H9 (cell line): Measurements from ENCODE around the gene DUS2. TPM values are rescaled to one million over a fixed set of nuclear protein-coding genes. Genes with fewer than 3 reads are reported as not detected.

ENCODE experiments used
- DNase-seq: peaks from one replicate; pipeline ENCODE4 v3.0.0-alpha.2; 2017
- H2AFZ ChIP-seq: one replicate; pipeline ENCODE4 v1.6.1; 2013; ENCODE audit warnings: mild to moderate bottlenecking, low read length, control low read depth, moderate library complexity
- H2AK5ac ChIP-seq: 2 replicates; pipeline ENCODE4 v1.6.1; 2013; ENCODE audit warnings: low read length, control low read depth, mixed read lengths; ENCODE audit not compliant: insufficient read length
- H2BK120ac ChIP-seq: one replicate; pipeline ENCODE4 v1.6.1; 2013; ENCODE audit warnings: low read depth, mild to moderate bottlenecking, low read length, control low read depth, inconsistent platforms; ENCODE audit not compliant: poor library complexity, severe bottlenecking
- H2BK12ac ChIP-seq: 2 replicates; pipeline ENCODE4 v1.6.1; 2013; ENCODE audit warnings: low read length, control low read depth, mixed read lengths, low read depth; ENCODE audit not compliant: insufficient read length
- H2BK15ac ChIP-seq: 2 replicates; pipeline ENCODE4 v1.6.1; 2013; ENCODE audit warnings: low read depth, low read length, control low read depth
- H2BK20ac ChIP-seq: one replicate; pipeline ENCODE4 v1.6.1; 2013; ENCODE audit warnings: low read depth, mild to moderate bottlenecking, low read length, control low read depth, inconsistent platforms; ENCODE audit not compliant: poor library complexity, severe bottlenecking
- H2BK5ac ChIP-seq: 2 replicates; pipeline ENCODE4 v1.6.1; 2013; ENCODE audit warnings: low read length, control low read depth, mixed read lengths; ENCODE audit not compliant: insufficient read length
- H3K14ac ChIP-seq: 2 replicates; pipeline ENCODE4 v1.6.1; 2013; ENCODE audit warnings: low read length, control low read depth; ENCODE audit not compliant: insufficient read depth
- H3K18ac ChIP-seq: 2 replicates; pipeline ENCODE4 v1.6.1; 2013; ENCODE audit warnings: low read depth, mild to moderate bottlenecking, mixed read lengths, low read length, control low read depth; ENCODE audit not compliant: insufficient read length
- H3K23ac ChIP-seq: 2 replicates; pipeline ENCODE4 v1.6.1; 2013; ENCODE audit warnings: low read length, control low read depth, mixed read lengths, low read depth; ENCODE audit not compliant: insufficient read length
- H3K23me2 ChIP-seq: 2 replicates; pipeline ENCODE4 v1.6.1; 2013; ENCODE audit warnings: low read depth, mild to moderate bottlenecking, mixed read lengths, low read length, control low read depth; ENCODE audit not compliant: insufficient read length, poor library complexity, severe bottlenecking
- H3K27ac ChIP-seq: 2 replicates; pipeline ENCODE4 v1.5.1; 2013; ENCODE audit warnings: low read length, control low read depth, mixed read lengths, low read depth; ENCODE audit not compliant: insufficient read length
- H3K27me3 ChIP-seq: 2 replicates; pipeline ENCODE4 v1.6.1; 2013; ENCODE audit warnings: low read length, control low read depth, inconsistent platforms; ENCODE audit not compliant: insufficient read depth
- H3K4ac ChIP-seq: 2 replicates; pipeline ENCODE4 v1.6.1; 2013; ENCODE audit warnings: low read depth, mild to moderate bottlenecking, control low read depth, inconsistent platforms, low read length, moderate library complexity
- H3K4me1 ChIP-seq: 2 replicates; pipeline ENCODE4 v1.6.1; 2013; ENCODE audit warnings: low read length, control low read depth, inconsistent platforms; ENCODE audit not compliant: insufficient read depth
- H3K4me2 ChIP-seq: 2 replicates; pipeline ENCODE4 v1.6.1; 2013; ENCODE audit warnings: low read length, control low read depth, mixed read lengths; ENCODE audit not compliant: insufficient read length, insufficient read depth
- H3K56ac ChIP-seq: 2 replicates; pipeline ENCODE4 v1.6.1; 2013; ENCODE audit warnings: low read depth, mild to moderate bottlenecking, mixed read lengths, low read length, control low read depth; ENCODE audit not compliant: insufficient read length
- H3K79me1 ChIP-seq: 2 replicates; pipeline ENCODE4 v1.6.1; 2013; ENCODE audit warnings: low read depth, mild to moderate bottlenecking, moderate library complexity, low read length, control low read depth, inconsistent platforms; ENCODE audit not compliant: insufficient read depth, poor library complexity, severe bottlenecking
- H3K79me2 ChIP-seq: 2 replicates; pipeline ENCODE4 v1.6.1; 2013; ENCODE audit warnings: low read length, control low read depth, inconsistent platforms; ENCODE audit not compliant: insufficient read depth
- H3K9ac ChIP-seq: 2 replicates; pipeline ENCODE4 v1.6.1; 2013; ENCODE audit warnings: low read length, control low read depth, mixed read lengths; ENCODE audit not compliant: insufficient read length; ENCODE audit errors: extremely low read depth
- H3K9me3 ChIP-seq: one replicate; pipeline ENCODE4 v1.6.1; 2013; ENCODE audit warnings: low read depth, low read length, inconsistent platforms; ENCODE audit not compliant: control insufficient read depth
- H3T11ph ChIP-seq: one replicate; pipeline ENCODE4 v1.6.1; 2013; ENCODE audit warnings: mild to moderate bottlenecking, low read length, control low read depth, inconsistent platforms
- H4K20me1 ChIP-seq: one replicate; pipeline ENCODE4 v1.6.1; 2013; ENCODE audit not compliant: control insufficient read depth, insufficient read length, insufficient read depth
- H4K5ac ChIP-seq: 2 replicates; pipeline ENCODE4 v1.6.1; 2013; ENCODE audit warnings: low read depth, mild to moderate bottlenecking, mixed read lengths, low read length, control low read depth; ENCODE audit not compliant: insufficient read length
- H4K8ac ChIP-seq: replicated peaks from 2 replicates; pipeline ENCODE4 v1.6.1; 2013; ENCODE audit warnings: low read length, control low read depth, mixed read lengths, low read depth; ENCODE audit not compliant: insufficient read length
- H4K91ac ChIP-seq: 2 replicates; pipeline ENCODE4 v1.6.1; 2013; ENCODE audit warnings: low read depth, mild to moderate bottlenecking, moderate library complexity, mixed read lengths, low read length, control low read depth; ENCODE audit not compliant: insufficient read length
- H3K27ac Mint-ChIP-seq, 3 experiments: 2 replicates in 2 of 3; 3 replicates in 1 of 3; pipeline ENCODE4 v1.8.0; 2020 to 2021; ENCODE audit warnings: mixed read lengths in 3 of 3, mild to moderate bottlenecking in 1 of 3, moderate library complexity in 1 of 3
- H3K27me3 Mint-ChIP-seq: 2 replicates; pipeline ENCODE4 v1.8.0; 2021; ENCODE audit warnings: low read depth, mild to moderate bottlenecking, moderate library complexity, mixed read lengths
- H3K36me3 Mint-ChIP-seq, 3 experiments: 2 replicates in 2 of 3; 3 replicates in 1 of 3; pipeline ENCODE4 v1.8.0; 2020 to 2021; ENCODE audit warnings: low read depth in 3 of 3, mixed read lengths in 3 of 3; ENCODE audit not compliant: insufficient read depth in 1 of 3
- H3K4me1 Mint-ChIP-seq, 2 experiments: 2 replicates each; pipeline ENCODE4 v1.8.0; 2020; ENCODE audit warnings: mixed read lengths in 2 of 2
- H3K4me3 Mint-ChIP-seq, 2 experiments: 2 replicates in 1 of 2; 3 replicates in 1 of 2; pipeline ENCODE4 v1.8.0; 2020 to 2021; ENCODE audit warnings: mild to moderate bottlenecking in 2 of 2, mixed read lengths in 2 of 2, moderate library complexity in 1 of 2
- H3K9me3 Mint-ChIP-seq, 2 experiments: 2 replicates in 1 of 2; 3 replicates in 1 of 2; pipeline ENCODE4 v1.8.0; 2020; ENCODE audit warnings: mild to moderate bottlenecking in 2 of 2, mixed read lengths in 2 of 2, moderate library complexity in 1 of 2
- whole genome bisulfite sequencing: extraction: QIAGEN DNeasy Blood & Tissue Kit; methylation state at CpG from one replicate; pipeline ENCODE4 v1.1.7; 2013; ENCODE audit warnings: missing lambda C conversion rate, low lambda C conversion rate, mixed read lengths; ENCODE audit not compliant: insufficient read length; ENCODE audit errors: extremely low coverage; 5-methylcytosine and 5-hydroxymethylcytosine counted together
- total RNA-seq: library from RNA; stranded (reverse); gene quantifications from 2 replicates; pipeline ENCODE4 v1.2.1, GENCODE V29; 2021
- TF ChIP-seq, protein P1 (sequence below): fragments of 200-600 bp; sonication (generic); conservative IDR thresholded peaks from 3 replicates; pipeline ENCODE4 v1.8.0; 2021; ENCODE audit warnings: antibody characterized with exemption, mild to moderate bottlenecking

The DUS2 gene
- total RNA-seq, 1 experiment from 2014 or later = 28.5 TPM

DNA sequence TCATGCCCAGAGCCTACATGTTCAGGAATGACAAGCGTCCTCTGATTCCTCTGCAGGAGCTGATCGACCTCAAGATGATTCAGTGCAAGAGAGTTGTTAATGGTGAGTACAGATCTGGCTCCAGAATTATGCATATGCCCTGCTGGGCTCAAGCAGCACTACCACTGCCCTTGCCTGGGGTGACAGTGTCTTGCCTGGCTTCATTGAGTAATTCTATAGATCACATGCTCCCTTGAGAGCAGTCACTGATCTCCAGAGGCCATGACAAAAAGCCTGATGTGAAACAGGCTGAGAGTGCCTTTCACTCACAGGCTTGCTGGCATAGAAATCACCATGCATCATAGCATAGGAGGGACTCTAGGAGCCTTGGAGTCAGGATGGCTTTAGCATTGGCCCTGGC lies 26.4 kb downstream of the DUS2 start:
- no peaks in the 10 kb centered on the region for H3K27me3 Mint-ChIP-seq
- H3K27ac Mint-ChIP-seq = no peak overlapping the region
- Histone ChIP-seq H3K9ac (no peak overlapping the region), H4K5ac (no peak overlapping the region), H2BK20ac (no peak overlapping the region), H3K4me2 (no peak overlapping the region), H4K8ac (no peak overlapping the region), H3K14ac (no peak overlapping the region), H4K91ac (no peak overlapping the region), H3K4ac (no peak overlapping the region), H3K27me3 (no peaks in the 10 kb centered on the region), H3K27ac (no peak overlapping the region), H3K23ac (no peak overlapping the region), H3K23me2 (no peaks in the 10 kb centered on the region), H3T11ph (no peak overlapping the region), H3K79me2 (no peaks in the 10 kb centered on the region), H2BK12ac (no peak overlapping the region), H4K20me1 (no peaks in the 10 kb centered on the region), H2AK5ac (no peak overlapping the region), H3K9me3 (no peaks in the 10 kb centered on the region), H2BK120ac (no peak overlapping the region), H2AFZ (no peak overlapping the region), H3K56ac (no peak overlapping the region), H3K4me1 (no peaks in the 10 kb centered on the region), H3K18ac (no peak overlapping the region), H2BK15ac (no peak overlapping the region), H3K79me1 (no peaks in the 10 kb centered on the region), H2BK5ac (no peak overlapping the region)
- peaks cover 6 to 32% (median 27%) of the 10 kb centered on the region in 3 experiments for H3K36me3 Mint-ChIP-seq
- TF ChIP-seq, protein P1, sequence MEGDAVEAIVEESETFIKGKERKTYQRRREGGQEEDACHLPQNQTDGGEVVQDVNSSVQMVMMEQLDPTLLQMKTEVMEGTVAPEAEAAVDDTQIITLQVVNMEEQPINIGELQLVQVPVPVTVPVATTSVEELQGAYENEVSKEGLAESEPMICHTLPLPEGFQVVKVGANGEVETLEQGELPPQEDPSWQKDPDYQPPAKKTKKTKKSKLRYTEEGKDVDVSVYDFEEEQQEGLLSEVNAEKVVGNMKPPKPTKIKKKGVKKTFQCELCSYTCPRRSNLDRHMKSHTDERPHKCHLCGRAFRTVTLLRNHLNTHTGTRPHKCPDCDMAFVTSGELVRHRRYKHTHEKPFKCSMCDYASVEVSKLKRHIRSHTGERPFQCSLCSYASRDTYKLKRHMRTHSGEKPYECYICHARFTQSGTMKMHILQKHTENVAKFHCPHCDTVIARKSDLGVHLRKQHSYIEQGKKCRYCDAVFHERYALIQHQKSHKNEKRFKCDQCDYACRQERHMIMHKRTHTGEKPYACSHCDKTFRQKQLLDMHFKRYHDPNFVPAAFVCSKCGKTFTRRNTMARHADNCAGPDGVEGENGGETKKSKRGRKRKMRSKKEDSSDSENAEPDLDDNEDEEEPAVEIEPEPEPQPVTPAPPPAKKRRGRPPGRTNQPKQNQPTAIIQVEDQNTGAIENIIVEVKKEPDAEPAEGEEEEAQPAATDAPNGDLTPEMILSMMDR = no peak
- no CpG with 5 or more reads among the region's 2 CpGs for WGBS
- H3K4me1 Mint-ChIP-seq = no peaks in the 10 kb centered on the region
- H3K4me3 Mint-ChIP-seq = no peak overlapping the region
- no peak for DNase-seq
- H3K9me3 Mint-ChIP-seq = no peaks in the 10 kb centered on the region
